Right kidney (tissue), 1 donor: ENCODE data around the gene CREG2.
A peak's percentile ranks its signal among the peaks of the same experiment; 100 is the strongest.
"Not testable (repeated sequence)": the region's sequence is repeated elsewhere in the genome, so short reads cannot be mapped to it uniquely, and the experiment has no call there.

Experiments used
- DNase-seq: peaks from one replicate; pipeline ENCODE4 v3.0.0-alpha.2; 2016

CREG2 gene

GRCh38 chr2:101342625-101343008, 44.7 kb downstream of the CREG2 start:
- no peak for DNase-seq

- no peak for DNase-seq
Measured at GRCh38 chr2:101341901-101342624, 45.2 kb downstream of the CREG2 start.

GRCh38 chr2:101341421-101341820, 45.9 kb downstream of the CREG2 start:
- no peak for DNase-seq

- no peak for DNase-seq
Measured at GRCh38 chr2:101340141-101340551, 47.2 kb downstream of the CREG2 start.

- DNase-seq, result no peak
Measured at GRCh38 chr2:101339266-101339880, 47.9 kb downstream of the CREG2 start.

GRCh38 chr2:101337877-101338276, 49.4 kb downstream of the CREG2 start:
- no peak for DNase-seq

GRCh38 chr2:101332885-101333766, 54.2 kb downstream of the CREG2 start:
- DNase-seq, result no peak

- no peak for DNase-seq
Measured at GRCh38 chr2:101331202-101331601, 56.1 kb downstream of the CREG2 start.

- no peak for DNase-seq
Measured at GRCh38 chr2:101330253-101330933, 56.9 kb downstream of the CREG2 start.

GRCh38 chr2:101329026-101329425, 58.3 kb downstream of the CREG2 start:
- no peak for DNase-seq

- DNase-seq, result no peak
Measured at GRCh38 chr2:101328474-101329007, 58.8 kb downstream of the CREG2 start.

- DNase-seq, result no peak
Measured at GRCh38 chr2:101327863-101328394, 59.4 kb downstream of the CREG2 start.

- no peak for DNase-seq
Measured at GRCh38 chr2:101325425-101325824, 61.9 kb downstream of the CREG2 start.

GRCh38 chr2:101316568-101316967, 70.7 kb downstream of the CREG2 start:
- DNase-seq, result not testable (repeated sequence)

GRCh38 chr2:101311696-101312017, 75.6 kb downstream of the CREG2 start:
- no peak for DNase-seq

GRCh38 chr2:101310834-101311695, 76.2 kb downstream of the CREG2 start:
- DNase-seq, result no peak

GRCh38 chr2:101310090-101310833, 77.0 kb downstream of the CREG2 start:
- no peak for DNase-seq

- DNase-seq, result peak; percentile 94
Measured at GRCh38 chr2:101308432-101309210, 78.7 kb downstream of the CREG2 start, which contains the start of gene RNF149. TSS of gene RNF149 (minus strand) at chr2:101308701. CDS start at chr2:101308588, 113 bp downstream.

GRCh38 chr2:101307950-101308431, 79.3 kb downstream of the CREG2 start:
- no peak for DNase-seq
